ENCODE measurements around the gene OAS3. TPM values are rescaled to one million over a fixed set of nuclear protein-coding genes. Genes with fewer than 3 reads are reported as not detected.

Gene OAS3
- total RNA-seq, 1 experiment from 2014 or later = 17.4 TPM

DNA sequence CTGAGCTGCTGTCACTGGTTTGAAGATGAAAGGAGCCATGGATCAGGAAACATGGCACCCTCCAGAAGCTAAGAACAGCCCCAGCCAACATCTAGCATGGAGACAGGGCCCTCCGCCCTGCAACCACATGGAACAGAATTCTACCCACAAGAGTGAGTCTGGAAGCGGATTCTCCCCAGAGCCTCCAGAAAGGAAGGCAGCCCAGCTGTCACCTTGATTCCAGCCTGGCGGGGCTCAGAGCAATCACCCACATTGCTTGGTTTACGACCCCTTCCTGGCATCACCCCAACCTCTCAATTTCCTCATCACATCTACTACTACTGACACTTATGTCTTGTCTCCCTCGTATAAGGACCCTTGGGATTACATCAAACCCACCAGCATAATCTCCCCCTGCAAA is 78.5 kb downstream of the OAS3 start:
- BruUV-seq (replicated peaks) = no TSS peak
- Histone ChIP-seq H3K4me3 (no peak overlapping the region), H3K27me3 (ENCODE audit: insufficient read depth, low read depth) (0 out of 2 replicates have a peak, but pooled peaks cover 5% of the 10 kb centered on the region), H3K4me2 (no peak overlapping the region), H2AFZ (no peak overlapping the region), H3K9me2 (ENCODE audit: insufficient read depth) (no peaks in the 10 kb centered on the region), H3K36me3 (ENCODE audit: low read depth) (no peaks in the 10 kb centered on the region), H3K79me2 (ENCODE audit: low read depth) (no peaks in the 10 kb centered on the region), H3K4me1 (replicated peaks; ENCODE audit: insufficient read depth) (no peaks in the 10 kb centered on the region), H3K27ac (no peak overlapping the region), H4K20me1 (ENCODE audit: insufficient read depth) (no peaks in the 10 kb centered on the region), H3K9me3 (ENCODE audit: insufficient read depth, low read depth) (no peaks in the 10 kb centered on the region), H3F3A (ENCODE audit: insufficient read depth, low read depth) (0 out of 2 replicates have a peak, but pooled peaks cover 4% of the 10 kb centered on the region)
- no peak for TF ChIP-seq EZH2 (IDR thresholded peaks at IDR 0.05; ENCODE audit: low read depth)
- TF ChIP-seq, protein P1, sequence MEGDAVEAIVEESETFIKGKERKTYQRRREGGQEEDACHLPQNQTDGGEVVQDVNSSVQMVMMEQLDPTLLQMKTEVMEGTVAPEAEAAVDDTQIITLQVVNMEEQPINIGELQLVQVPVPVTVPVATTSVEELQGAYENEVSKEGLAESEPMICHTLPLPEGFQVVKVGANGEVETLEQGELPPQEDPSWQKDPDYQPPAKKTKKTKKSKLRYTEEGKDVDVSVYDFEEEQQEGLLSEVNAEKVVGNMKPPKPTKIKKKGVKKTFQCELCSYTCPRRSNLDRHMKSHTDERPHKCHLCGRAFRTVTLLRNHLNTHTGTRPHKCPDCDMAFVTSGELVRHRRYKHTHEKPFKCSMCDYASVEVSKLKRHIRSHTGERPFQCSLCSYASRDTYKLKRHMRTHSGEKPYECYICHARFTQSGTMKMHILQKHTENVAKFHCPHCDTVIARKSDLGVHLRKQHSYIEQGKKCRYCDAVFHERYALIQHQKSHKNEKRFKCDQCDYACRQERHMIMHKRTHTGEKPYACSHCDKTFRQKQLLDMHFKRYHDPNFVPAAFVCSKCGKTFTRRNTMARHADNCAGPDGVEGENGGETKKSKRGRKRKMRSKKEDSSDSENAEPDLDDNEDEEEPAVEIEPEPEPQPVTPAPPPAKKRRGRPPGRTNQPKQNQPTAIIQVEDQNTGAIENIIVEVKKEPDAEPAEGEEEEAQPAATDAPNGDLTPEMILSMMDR (conservative IDR thresholded peaks at IDR 0.05) = no peak
- intact Hi-C loops (cut with micrococcal nuclease; ENCODE audit: unreplicated experiment) = no loop called here
- DNase-seq = no peak
- POLR2A ChIA-PET (ENCODE audit: unreplicated experiment) = no interaction called here
- CTCF ChIA-PET = no interaction called here

DNA sequence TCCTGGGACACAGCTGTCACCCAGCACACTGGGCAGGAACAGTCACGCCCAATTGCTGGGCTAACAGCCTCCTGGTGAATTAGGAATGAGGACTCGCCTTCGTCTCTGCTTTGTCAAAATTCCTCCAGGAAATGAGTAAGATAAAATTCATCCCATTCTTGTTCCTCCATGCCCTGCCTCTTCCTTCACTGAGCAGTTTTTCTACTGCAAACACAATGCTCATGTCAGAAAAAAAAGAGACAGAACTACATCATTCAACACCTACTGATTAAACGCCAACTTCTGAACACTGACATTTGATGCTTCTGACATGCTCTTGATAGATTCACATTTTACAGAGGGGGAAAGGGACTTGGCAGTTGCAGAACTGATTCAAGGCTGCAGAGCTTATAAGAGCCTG is 80.8 kb downstream of the OAS3 start:
- H3K36me3 ChIP-seq (ENCODE audit: low read depth) = no peaks in the 10 kb centered on the region
- peak in 1 of 2 experiments; percentile 17 for DNase-seq
- no TSS peak for BruUV-seq (replicated peaks)
- no peak overlapping the region for H3K27ac ChIP-seq
- intact Hi-C loops (cut with micrococcal nuclease; ENCODE audit: unreplicated experiment) = no loop called here
- H3K4me1 ChIP-seq (replicated peaks; ENCODE audit: insufficient read depth) = no peaks in the 10 kb centered on the region
- no peaks in the 10 kb centered on the region for H4K20me1 ChIP-seq (ENCODE audit: insufficient read depth)
- no peaks in the 10 kb centered on the region for H3K79me2 ChIP-seq (ENCODE audit: low read depth)
- POLR2A ChIA-PET (ENCODE audit: unreplicated experiment) = no interaction called here
- no peaks in the 10 kb centered on the region for H3K9me2 ChIP-seq (ENCODE audit: insufficient read depth)
- no peak overlapping the region for H3K4me3 ChIP-seq
- TF ChIP-seq EZH2 (IDR thresholded peaks at IDR 0.05; ENCODE audit: low read depth) = no peak
- TF ChIP-seq, protein P1 (conservative IDR thresholded peaks at IDR 0.05) = no peak
- H3K4me2 ChIP-seq = no peak overlapping the region
- peaks cover 9% of the 10 kb centered on the region; the same call in 1 of the 2 replicates for H3K27me3 ChIP-seq (ENCODE audit: insufficient read depth, low read depth)
- no peaks in the 10 kb centered on the region for H3K9me3 ChIP-seq (ENCODE audit: insufficient read depth, low read depth)
- H2AFZ ChIP-seq = no peak overlapping the region
- CTCF ChIA-PET = interaction anchor here (0.6 kb wide), 2 partner anchors 22 to 29 kb away, joined by 3 to 7 read pairs; no protein-coding TSS in a partner anchor
- 0 out of 2 replicates have a peak, but pooled peaks cover 4% of the 10 kb centered on the region for H3F3A ChIP-seq (ENCODE audit: insufficient read depth, low read depth)

- H3K79me2 ChIP-seq (ENCODE audit: low read depth) = no peaks in the 10 kb centered on the region
- no peaks in the 10 kb centered on the region for H3K9me3 ChIP-seq (ENCODE audit: insufficient read depth, low read depth)
- no peak overlapping the region for H2AFZ ChIP-seq
- no peak overlapping the region for H3K27ac ChIP-seq
- no TSS peak for BruUV-seq (replicated peaks)
- H3K9me2 ChIP-seq (ENCODE audit: insufficient read depth) = no peaks in the 10 kb centered on the region
- no peak for DNase-seq
- H3K27me3 ChIP-seq (ENCODE audit: insufficient read depth, low read depth) = peaks cover 4% of the 10 kb centered on the region; the same call in 1 of the 2 replicates
- POLR2A ChIA-PET (ENCODE audit: unreplicated experiment) = no interaction called here
- H3K4me1 ChIP-seq (replicated peaks; ENCODE audit: insufficient read depth) = no peaks in the 10 kb centered on the region
- CTCF ChIA-PET = no interaction called here
- H3F3A ChIP-seq (ENCODE audit: insufficient read depth, low read depth) = 0 out of 2 replicates have a peak, but pooled peaks cover 4% of the 10 kb centered on the region
- no peaks in the 10 kb centered on the region for H3K36me3 ChIP-seq (ENCODE audit: low read depth)
- TF ChIP-seq, protein P1 (conservative IDR thresholded peaks at IDR 0.05) = no peak
- no peak for TF ChIP-seq EZH2 (IDR thresholded peaks at IDR 0.05; ENCODE audit: low read depth)
- intact Hi-C loops (cut with micrococcal nuclease; ENCODE audit: unreplicated experiment) = no loop called here
- no peaks in the 10 kb centered on the region for H4K20me1 ChIP-seq (ENCODE audit: insufficient read depth)
- no peak overlapping the region for H3K4me2 ChIP-seq
- no peak overlapping the region for H3K4me3 ChIP-seq
Observed at GRCh38 chr12:113021500-113021899, 83.2 kb downstream of the OAS3 start.

Other genes starting within 250 kb of the OAS3 start
- not detected in 2 replicates for gene RPH3A, start 146.7 kb upstream of the OAS3 start, total RNA-seq (2021)
- gene OAS1, start 31.5 kb upstream of the OAS3 start, total RNA-seq (2021) = 13.4 and 18.8 TPM in 2 replicates
- gene OAS2, start 40.0 kb downstream of the OAS3 start, total RNA-seq (2021) = 0.98 and 1.3 TPM in 2 replicates
- 0.13 and 0.25 TPM in 2 replicates for gene DTX1, start 118.3 kb downstream of the OAS3 start, total RNA-seq (2021)
- 14.9 and 23.6 TPM in 2 replicates for gene RASAL1, start 197.3 kb downstream of the OAS3 start, total RNA-seq (2021)
- 1.3 and 1.9 TPM in 2 replicates for gene CFAP73, start 211.2 kb downstream of the OAS3 start, total RNA-seq (2021)
- 80.1 and 81.3 TPM in 2 replicates for gene DDX54, start 247.0 kb downstream of the OAS3 start, total RNA-seq (2021)
- gene RITA1, start 247.2 kb downstream of the OAS3 start, total RNA-seq (2021) = 15.8 and 16.1 TPM in 2 replicates